IPS DF 4.7 (cell line): ENCODE measurements around the gene MED23.
"Not testable (repeated sequence)": the region's sequence is repeated elsewhere in the genome, so short reads cannot be mapped to it uniquely, and the experiment has no call there.

Source experiments
- DNase-seq: peaks from one replicate; pipeline ENCODE4 v3.0.0-alpha.2; 2013; ENCODE audit warnings: low spot score; ENCODE audit errors: extremely low read depth

Gene MED23

DNA sequence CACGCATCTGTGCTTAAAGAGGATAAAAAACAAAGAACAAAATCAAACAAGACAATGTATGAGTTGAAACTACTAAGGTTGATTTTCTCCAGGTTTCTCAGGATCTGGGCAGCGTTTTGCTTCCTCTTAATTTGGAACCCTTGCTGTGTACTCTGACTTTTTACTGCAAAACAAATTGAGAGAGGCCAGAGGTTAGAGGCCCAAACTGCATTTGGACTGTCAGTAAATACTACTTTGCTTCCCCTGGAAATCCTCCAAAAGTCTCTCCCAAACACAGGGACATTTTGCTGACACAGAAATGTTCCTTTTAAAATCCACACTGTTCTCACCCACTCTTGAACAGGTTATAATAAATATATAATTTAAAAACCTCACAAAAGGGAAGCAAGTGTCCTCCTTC, 53.9 kb downstream of the MED23 start:
- no peak for DNase-seq

DNA sequence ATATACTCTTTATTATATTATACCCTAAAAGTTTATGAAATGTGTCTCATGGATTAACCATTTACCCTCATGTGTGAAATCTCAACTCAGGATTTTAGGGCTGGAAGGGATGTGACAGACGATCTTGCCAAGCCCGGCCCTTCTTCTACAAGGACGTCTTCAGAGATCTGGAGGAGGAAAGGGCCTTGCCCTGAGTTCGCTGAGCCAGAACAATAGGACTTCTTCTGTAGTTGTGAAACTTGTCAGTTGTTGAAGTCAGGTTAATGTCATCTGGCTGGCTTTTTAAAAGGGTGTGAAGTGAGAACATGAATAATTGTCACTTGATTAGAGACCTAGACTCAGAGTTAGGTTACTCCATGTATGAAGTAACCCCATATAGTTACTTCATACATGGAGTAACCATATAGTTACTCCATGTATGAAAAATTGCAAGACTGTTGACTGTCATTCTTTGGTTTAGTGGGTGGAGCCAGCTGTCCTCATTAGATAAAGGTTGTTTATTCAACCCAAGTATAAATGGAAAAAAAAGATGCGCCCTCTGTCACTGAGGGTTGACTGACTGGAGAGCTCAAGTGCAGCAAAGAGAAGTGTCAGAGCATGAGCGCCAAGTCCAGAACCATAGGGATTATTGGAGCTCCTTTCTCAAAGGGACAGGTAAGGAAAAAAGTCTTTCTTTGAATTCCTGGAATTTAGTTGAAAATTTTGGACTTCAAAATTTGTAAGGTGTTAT, 55.2 kb downstream of the MED23 start, which contains the start of gene ARG1:
TSS of gene ARG1 (plus strand) at position 541 of the 730 bp plus-strand sequence. CDS start at position 598, 57 bp downstream.
- no peak for DNase-seq

GRCh38 chr6:131568726-131569125, 59.3 kb downstream of the MED23 start:
- no peak for DNase-seq

DNA sequence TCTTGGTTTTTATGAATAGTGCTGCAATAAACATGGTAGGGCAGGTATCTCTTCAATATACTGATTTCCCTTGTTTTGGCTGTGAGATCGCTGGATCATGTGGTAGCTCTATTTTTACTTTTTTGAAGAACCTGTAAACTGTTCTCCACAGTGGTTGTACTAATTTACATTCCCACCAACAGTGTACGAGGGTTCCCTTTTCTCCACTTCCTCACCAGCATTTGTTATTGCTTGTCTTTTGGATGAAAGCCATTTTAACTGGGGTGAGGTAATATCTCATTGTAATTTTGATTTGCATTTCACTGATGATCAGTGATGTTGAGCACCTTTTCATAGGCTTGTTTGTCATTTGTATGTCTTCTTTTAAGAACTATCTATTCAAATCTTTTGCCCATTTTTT, 63.0 kb downstream of the MED23 start:
- no peak for DNase-seq

- DNase-seq, result no peak
Observed at GRCh38 chr6:131561925-131562707, 65.9 kb downstream of the MED23 start.

DNA sequence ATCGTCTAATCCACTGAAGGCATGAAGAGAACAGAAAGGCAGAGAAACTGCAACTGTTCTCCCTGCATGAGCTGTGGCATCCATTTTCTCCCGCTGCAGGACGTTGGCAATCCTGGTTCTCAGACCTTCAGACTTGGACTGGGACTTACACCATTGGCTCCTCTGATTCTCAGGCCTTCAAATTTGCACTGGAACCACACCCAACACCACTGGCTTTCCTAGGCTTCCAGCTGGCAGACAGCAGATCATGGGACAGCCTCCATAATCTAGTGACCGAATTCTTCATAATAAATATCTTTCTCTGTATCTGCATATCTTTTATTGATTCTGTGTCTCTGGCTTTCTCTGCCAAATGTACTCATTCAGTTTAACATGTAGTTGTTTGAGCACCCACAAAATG, 69.1 kb downstream of the MED23 start:
- no peak for DNase-seq

DNA sequence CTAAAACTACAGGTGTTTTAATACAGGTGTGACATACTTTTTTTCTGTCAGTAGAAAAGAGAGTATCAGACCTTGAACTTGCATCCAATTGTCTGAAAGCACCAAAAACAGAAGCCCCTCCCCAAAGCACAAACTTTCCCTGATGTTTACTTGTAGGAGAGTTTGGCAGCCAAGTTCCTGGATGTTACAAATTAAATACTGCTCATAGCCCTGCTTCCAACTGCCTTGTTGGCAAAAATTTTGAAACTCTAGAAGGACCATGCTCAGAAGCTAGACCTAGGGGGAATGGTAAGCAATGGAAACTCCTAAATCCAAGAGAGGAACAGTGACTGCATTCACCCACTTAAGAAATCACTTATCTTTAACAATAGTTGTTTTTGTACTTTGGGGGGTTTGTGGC, 72.0 kb downstream of the MED23 start:
- DNase-seq, result no peak

DNA sequence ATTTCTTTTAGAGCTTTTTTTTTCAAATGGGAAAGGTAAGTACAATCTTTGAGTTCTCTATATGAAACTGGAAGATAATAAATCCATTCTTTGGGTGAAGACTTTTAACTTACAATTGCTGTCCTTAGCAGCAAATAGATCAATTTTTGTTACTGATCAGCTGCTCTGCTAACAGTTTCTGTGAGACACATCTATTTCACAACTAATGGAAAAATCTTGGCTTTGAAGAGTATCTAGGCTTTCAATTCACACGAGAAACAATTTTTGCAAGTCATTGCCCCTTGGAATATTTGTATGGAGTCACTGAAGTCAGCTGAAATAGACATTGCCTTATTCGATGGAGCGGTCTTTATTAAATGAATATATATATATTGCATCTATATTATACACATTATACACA, 75.5 kb downstream of the MED23 start:
- no peak for DNase-seq

DNA sequence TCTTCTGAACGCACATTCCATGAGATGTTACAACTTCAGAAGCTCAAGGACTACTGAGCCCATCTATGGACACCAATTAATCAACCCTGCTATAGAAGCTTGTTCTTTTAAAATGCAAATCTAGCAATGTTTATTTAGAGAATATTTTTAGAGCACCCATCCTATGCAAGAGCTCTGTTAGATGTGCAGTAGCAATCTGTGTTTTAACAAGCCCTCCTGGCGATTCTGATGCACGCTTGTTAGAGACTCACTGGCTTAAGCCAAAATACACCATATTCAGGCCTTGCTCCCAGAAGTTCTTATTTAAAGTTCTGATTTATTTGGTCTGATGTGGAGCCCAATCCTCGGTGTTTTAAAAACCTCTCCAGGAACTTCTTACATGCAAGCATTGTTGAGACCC, 76.1 kb downstream of the MED23 start:
- DNase-seq, result no peak

DNA sequence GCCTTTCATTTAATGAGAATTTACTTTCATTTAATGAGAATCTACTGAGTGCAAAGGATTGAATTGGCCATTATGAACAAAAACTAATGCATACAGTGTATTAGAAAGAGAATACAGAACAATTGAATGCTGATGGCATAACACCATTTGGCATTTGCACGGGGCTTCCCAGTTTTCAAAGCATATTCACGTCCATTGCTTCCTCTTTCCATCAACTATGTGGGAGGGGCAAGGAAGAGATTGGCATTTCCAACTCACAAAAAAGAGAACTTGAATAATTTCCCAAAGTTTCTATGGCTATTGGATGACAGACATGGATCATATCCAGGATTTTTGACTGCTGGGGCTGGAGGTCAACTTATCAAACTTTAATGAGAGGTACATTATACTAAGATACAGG, 78.2 kb downstream of the MED23 start:
- no peak for DNase-seq

DNA sequence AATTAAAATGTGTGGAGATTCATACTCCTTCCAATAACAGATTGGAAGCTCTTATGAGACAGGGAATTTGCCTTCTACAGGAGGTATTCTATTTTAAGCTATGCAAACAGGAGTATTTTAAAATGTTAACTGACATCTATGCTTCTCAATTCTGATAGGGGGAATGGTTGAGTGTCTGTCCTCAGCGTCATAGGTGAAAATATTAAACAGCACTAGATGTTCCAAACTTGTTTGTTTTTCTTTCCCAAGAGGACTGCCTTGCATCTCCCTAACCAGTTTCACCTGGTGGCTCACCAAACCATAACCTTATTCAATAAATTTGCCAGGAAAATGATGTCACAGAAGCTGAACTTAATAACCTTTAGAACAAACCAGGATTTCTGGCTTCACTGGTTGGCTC, 79.6 kb downstream of the MED23 start:
- no peak for DNase-seq

GRCh38 chr6:131547488-131547887, 80.6 kb downstream of the MED23 start:
- no peak for DNase-seq

- no peak for DNase-seq
Observed at GRCh38 chr6:131545317-131545716, 82.7 kb downstream of the MED23 start.

- not testable (repeated sequence) for DNase-seq
Observed at GRCh38 chr6:131538615-131539014, 89.4 kb downstream of the MED23 start.

DNA sequence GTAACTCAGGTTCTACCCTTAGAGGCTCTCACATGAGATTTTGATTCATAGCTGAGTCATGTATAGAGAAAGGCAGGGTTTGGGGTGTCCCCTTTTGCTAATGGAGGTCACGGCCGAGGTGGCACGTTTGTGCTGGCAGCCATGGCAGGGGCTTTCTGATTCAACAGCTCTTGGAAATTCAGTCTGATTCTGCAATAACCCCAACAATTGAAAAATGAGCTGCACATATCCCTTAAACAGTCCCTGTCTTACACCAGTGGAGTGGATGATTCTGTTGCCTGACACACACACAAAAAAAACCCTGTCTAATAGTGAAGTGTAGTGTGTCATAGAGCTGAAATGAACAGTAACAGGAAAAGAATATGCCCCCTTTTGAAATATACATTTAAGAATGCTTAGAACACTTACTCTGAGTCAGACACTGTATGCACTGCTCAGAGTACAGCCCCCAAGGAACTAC, 95.4 kb downstream of the MED23 start:
- DNase-seq, result no peak

GRCh38 chr6:131531681-131532080, 96.4 kb downstream of the MED23 start:
- DNase-seq, result not testable (repeated sequence)

- not testable (repeated sequence) for DNase-seq
Observed at GRCh38 chr6:131530936-131531335, 97.1 kb downstream of the MED23 start.

DNA sequence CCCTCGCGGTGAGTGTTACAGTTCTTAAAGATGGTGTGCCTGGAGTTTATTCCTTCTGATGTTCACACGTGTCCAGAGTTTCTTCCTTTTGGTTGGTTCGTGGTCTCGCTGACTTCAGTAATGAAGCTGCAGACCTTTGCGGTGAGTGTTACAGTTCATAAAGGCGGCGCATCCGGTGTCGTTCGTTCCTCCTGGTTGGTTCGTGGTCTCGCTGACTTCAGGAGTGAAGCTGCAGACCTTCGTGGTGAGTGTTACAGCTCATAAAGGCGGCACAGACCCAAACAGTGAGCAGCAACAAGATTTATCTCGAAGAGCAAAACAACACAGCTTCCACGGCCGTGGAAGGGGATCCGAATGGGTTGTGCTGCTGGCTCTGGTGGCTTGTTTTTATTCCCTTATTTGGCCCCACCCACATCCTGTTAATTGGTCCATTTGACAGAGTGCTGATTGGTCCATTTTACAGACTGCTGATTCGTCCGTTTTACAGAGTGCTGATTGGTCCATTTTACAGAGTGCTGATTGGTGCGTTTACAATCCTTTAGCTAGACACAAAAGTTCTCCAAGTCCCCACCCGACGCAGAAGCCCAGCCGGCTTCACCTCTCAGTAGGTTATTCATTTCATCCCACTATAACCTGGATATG, 103.2 kb downstream of the MED23 start:
- DNase-seq, result no peak

DNA sequence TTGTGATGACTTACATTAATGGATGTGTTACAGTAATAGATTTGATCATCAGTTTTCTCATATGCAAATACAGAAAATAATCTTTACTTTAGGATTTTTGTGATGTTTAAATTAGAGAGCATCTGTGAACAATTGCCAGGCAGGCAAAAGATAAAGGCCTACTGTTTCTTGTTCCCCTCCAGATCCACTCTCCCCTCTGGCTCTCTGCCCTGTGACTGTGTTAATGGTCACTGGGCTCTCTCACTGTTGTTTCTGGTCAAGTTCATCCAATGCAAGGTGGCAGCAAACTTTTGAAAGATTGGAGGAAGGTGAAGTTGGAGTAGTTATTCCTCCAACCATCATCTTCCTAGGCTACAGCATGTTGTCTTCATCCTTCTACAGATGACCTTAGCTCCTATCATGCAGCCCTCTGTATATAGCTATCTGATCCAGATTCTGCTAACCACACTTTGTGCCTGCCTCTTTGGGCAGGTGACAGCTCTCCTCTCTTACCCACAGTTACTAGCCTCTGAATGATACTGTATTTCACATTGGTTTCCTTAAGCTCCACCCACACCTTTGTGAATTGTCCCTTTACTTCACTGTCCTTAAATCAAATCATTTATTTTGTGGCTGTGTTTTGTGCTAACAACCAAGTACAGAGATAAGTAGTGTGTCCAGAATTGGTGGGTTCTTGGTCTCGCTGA, 103.9 kb downstream of the MED23 start:
- DNase-seq, result no peak
